H7 (cell line): ENCODE measurements around the gene A4GALT. TPM values are rescaled to one million over a fixed set of nuclear protein-coding genes. Genes with fewer than 3 reads are reported as not detected.
"Not testable (repeated sequence)": the region's sequence is repeated elsewhere in the genome, so short reads cannot be mapped to it uniquely, and the experiment has no call there.

Experiments used
- DNase-seq: peaks from one replicate; pipeline ENCODE4 v3.0.0; 2012
- H3K27me3 ChIP-seq: 2 replicates; pipeline ENCODE4 v1.6.0; 2011; ENCODE audit warnings: mild to moderate bottlenecking, low read length; ENCODE audit not compliant: control insufficient read depth, insufficient read depth
- H3K36me3 ChIP-seq: replicated peaks from 2 replicates; pipeline ENCODE4 v1.5.1; 2011; ENCODE audit warnings: low read length; ENCODE audit not compliant: control insufficient read depth, insufficient read depth
- H3K4me3 ChIP-seq: 2 replicates; pipeline ENCODE4 v1.5.1; 2011; ENCODE audit warnings: low read depth, mild to moderate bottlenecking, control low read depth, low read length, moderate library complexity; ENCODE audit not compliant: insufficient read depth
- total RNA-seq: library from RNA; depleted of rRNA; stranded (reverse); fragments of >200 nt; shearing (Covaris generic); gene quantifications from 2 replicates; pipeline ENCODE4 v1.2.3, GENCODE V29; 2014

The A4GALT gene
- total RNA-seq, 1 experiment from 2014 or later, result 7.6 TPM

GRCh38 chr22:42670046-42670445, 50.6 kb downstream of the A4GALT start:
- no peak for DNase-seq

GRCh38 chr22:42666393-42666792, 54.3 kb downstream of the A4GALT start:
- peaks cover 12% of the 10 kb centered on the region for H3K27me3 ChIP-seq
- not testable (repeated sequence) for H3K4me3 ChIP-seq, H3K36me3 ChIP-seq, DNase-seq

More at GRCh38 chr22:42670046-42670445, 50.6 kb downstream of the A4GALT start:
- Histone ChIP-seq H3K36me3 (no peaks in the 10 kb centered on the region), H3K27me3 (no peaks in the 10 kb centered on the region), H3K4me3 (no peak overlapping the region)

- H3K36me3 ChIP-seq, result no peaks in the 10 kb centered on the region
- no peak overlapping the region for H3K4me3 ChIP-seq
- H3K27me3 ChIP-seq, result peaks cover 12% of the 10 kb centered on the region
- DNase-seq, result no peak
Observed at GRCh38 chr22:42664976-42665831, 55.5 kb downstream of the A4GALT start.

GRCh38 chr22:42661985-42662831, 58.5 kb downstream of the A4GALT start:
- no peaks in the 10 kb centered on the region for H3K36me3 ChIP-seq
- H3K27me3 ChIP-seq, result peaks cover 12% of the 10 kb centered on the region
- H3K4me3 ChIP-seq, result peak overlapping the region; percentile 49
- peak; percentile 98 for DNase-seq

GRCh38 chr22:42656578-42656977, 64.1 kb downstream of the A4GALT start:
- no peak overlapping the region for H3K4me3 ChIP-seq
- H3K27me3 ChIP-seq, result no peaks in the 10 kb centered on the region
- no peak for DNase-seq
- no peaks in the 10 kb centered on the region for H3K36me3 ChIP-seq

GRCh38 chr22:42655693-42656092, 65.0 kb downstream of the A4GALT start:
- Histone ChIP-seq H3K36me3 (no peaks in the 10 kb centered on the region), H3K4me3 (no peak overlapping the region), H3K27me3 (no peaks in the 10 kb centered on the region)
- DNase-seq, result peak; percentile 28

- Histone ChIP-seq H3K27me3 (no peaks in the 10 kb centered on the region), H3K36me3 (no peaks in the 10 kb centered on the region), H3K4me3 (no peak overlapping the region)
- no peak for DNase-seq
Observed at GRCh38 chr22:42654436-42655073, 66.1 kb downstream of the A4GALT start.

- DNase-seq, result no peak
- Histone ChIP-seq H3K27me3 (no peaks in the 10 kb centered on the region), H3K36me3 (no peaks in the 10 kb centered on the region), H3K4me3 (no peak overlapping the region)
Observed at GRCh38 chr22:42653999-42654398, 66.7 kb downstream of the A4GALT start.

- DNase-seq, result peak; percentile 50
- Histone ChIP-seq H3K27me3 (no peaks in the 10 kb centered on the region), H3K4me3 (no peak overlapping the region), H3K36me3 (no peaks in the 10 kb centered on the region)
Observed at GRCh38 chr22:42651134-42651533, 69.5 kb downstream of the A4GALT start.

GRCh38 chr22:42649246-42650099, 71.2 kb downstream of the A4GALT start, which contains the start of gene CYB5R3:
Gene CYB5R3, minus strand, starts transcription at chr22:42649392. Its CDS starts 77 bp downstream, at chr22:42649315.
- Histone ChIP-seq H3K4me3 (peak within 1 kb of the TSS; percentile 79), H3K27me3 (no peaks in the 10 kb centered on the region), H3K36me3 (no peaks in the 10 kb centered on the region)
- DNase-seq, result peak; percentile 100

- DNase-seq, result no peak
- peak overlapping the region; percentile 79 for H3K4me3 ChIP-seq
- H3K27me3 ChIP-seq, result no peaks in the 10 kb centered on the region
- no peaks in the 10 kb centered on the region for H3K36me3 ChIP-seq
Observed at GRCh38 chr22:42648368-42649245, 72.1 kb downstream of the A4GALT start.

GRCh38 chr22:42648017-42648367, 72.7 kb downstream of the A4GALT start:
- Histone ChIP-seq H3K27me3 (no peaks in the 10 kb centered on the region), H3K4me3 (no peak overlapping the region; the same call in 1 of the 2 replicates), H3K36me3 (no peaks in the 10 kb centered on the region)
- DNase-seq, result no peak
